RWPE2 (cell line): ENCODE measurements around the gene MMP7.

Experiments used
- ATAC-seq: fragments of 200-7000 bp; cut with Tn5 transposase; 3 replicates; pipeline ENCODE4 v1.9.1; 2021; ENCODE audit warnings: low read depth
- DNase-seq: peaks from one replicate; pipeline ENCODE4 v3.0.0-alpha.2; 2020; ENCODE audit warnings: low spot score
- H3K27ac ChIP-seq: fragments of 450-650 bp; 2 replicates; pipeline ENCODE4 v1.5.1; 2017; ENCODE audit warnings: mild to moderate bottlenecking; ENCODE audit not compliant: poor library complexity, severe bottlenecking
- H3K27me3 ChIP-seq: fragments of 250-450 bp; sonication (Bioruptor Pico); 2 replicates; pipeline ENCODE4 v1.5.1; 2021; ENCODE audit warnings: mild to moderate bottlenecking, moderate library complexity; ENCODE audit not compliant: insufficient read depth, poor library complexity, severe bottlenecking
- H3K36me3 ChIP-seq: fragments of 250-450 bp; sonication (Bioruptor Pico); 2 replicates; pipeline ENCODE4 v1.5.1; 2020; ENCODE audit warnings: low read depth, mild to moderate bottlenecking, moderate library complexity
- H3K4me1 ChIP-seq: fragments of 250-450 bp; sonication (Bioruptor Pico); 2 replicates; pipeline ENCODE4 v1.5.1; 2021; ENCODE audit warnings: mild to moderate bottlenecking, moderate library complexity; ENCODE audit not compliant: insufficient read depth, poor library complexity, severe bottlenecking
- H3K4me3 ChIP-seq: fragments of 250-450 bp; sonication (Bioruptor Pico); 2 replicates; pipeline ENCODE4 v1.5.1; 2021; ENCODE audit warnings: mild to moderate bottlenecking, moderate library complexity; ENCODE audit not compliant: severe bottlenecking
- H3K9me3 ChIP-seq: fragments of 250-450 bp; sonication (Bioruptor Pico); 2 replicates; pipeline ENCODE4 v1.5.1; 2021; ENCODE audit warnings: mild to moderate bottlenecking, moderate library complexity; ENCODE audit not compliant: severe bottlenecking
- TF ChIP-seq, protein P1 (sequence below): fragments of 450-650 bp; IDR thresholded peaks from one replicate; pipeline ENCODE4 v1.5.1; 2017; ENCODE audit warnings: mild to moderate bottlenecking, moderate library complexity; ENCODE audit not compliant: poor library complexity, severe bottlenecking

MMP7 gene

DNA sequence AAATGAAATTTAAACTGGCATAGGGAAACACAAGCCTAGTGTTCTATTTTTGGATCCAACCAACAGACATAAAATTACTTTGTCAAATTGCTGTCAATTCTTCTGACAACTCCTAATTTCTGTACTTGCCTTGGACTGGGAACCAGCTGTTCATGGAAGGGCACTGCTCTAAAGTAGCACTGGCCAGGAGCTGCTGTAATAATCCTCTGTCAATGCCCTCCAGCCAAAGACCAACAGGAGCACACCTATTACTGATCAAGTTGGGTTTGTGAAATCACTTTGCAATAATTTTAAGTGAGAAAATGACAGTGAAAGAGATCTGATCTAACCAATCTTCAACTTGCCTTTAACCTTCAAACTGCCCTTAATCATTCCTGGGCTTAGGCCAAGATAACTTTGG, 59.1 kb downstream of the MMP7 start:
- ATAC-seq (no peak), DNase-seq (no peak)
- H3K4me1 ChIP-seq: peaks cover 32% of the 10 kb centered on the region
- no peaks in the 10 kb centered on the region for H3K36me3 ChIP-seq
- TF ChIP-seq, protein P1, sequence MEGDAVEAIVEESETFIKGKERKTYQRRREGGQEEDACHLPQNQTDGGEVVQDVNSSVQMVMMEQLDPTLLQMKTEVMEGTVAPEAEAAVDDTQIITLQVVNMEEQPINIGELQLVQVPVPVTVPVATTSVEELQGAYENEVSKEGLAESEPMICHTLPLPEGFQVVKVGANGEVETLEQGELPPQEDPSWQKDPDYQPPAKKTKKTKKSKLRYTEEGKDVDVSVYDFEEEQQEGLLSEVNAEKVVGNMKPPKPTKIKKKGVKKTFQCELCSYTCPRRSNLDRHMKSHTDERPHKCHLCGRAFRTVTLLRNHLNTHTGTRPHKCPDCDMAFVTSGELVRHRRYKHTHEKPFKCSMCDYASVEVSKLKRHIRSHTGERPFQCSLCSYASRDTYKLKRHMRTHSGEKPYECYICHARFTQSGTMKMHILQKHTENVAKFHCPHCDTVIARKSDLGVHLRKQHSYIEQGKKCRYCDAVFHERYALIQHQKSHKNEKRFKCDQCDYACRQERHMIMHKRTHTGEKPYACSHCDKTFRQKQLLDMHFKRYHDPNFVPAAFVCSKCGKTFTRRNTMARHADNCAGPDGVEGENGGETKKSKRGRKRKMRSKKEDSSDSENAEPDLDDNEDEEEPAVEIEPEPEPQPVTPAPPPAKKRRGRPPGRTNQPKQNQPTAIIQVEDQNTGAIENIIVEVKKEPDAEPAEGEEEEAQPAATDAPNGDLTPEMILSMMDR: no peak
- no peaks in the 10 kb centered on the region for H3K27me3 ChIP-seq
- no peak overlapping the region for H3K4me3 ChIP-seq
- no peak overlapping the region for H3K27ac ChIP-seq
- H3K9me3 ChIP-seq: no peaks in the 10 kb centered on the region
